Stimulated activated memory B cell treated with anti-CD40 and anti-IgM and Interleukin-4, amounts not matched to agents 10 μg/mL and 1 μg/mL and 100 μg/mL, for 72 hours (primary cell): ENCODE data around the gene TXK.

Experiments
- ATAC-seq: fragments of 150-1000 bp; cut with Tn5 transposase; 2 replicates; pipeline ENCODE4 v1.10.0; 2021
- H3K27ac Mint-ChIP-seq: one replicate; pipeline ENCODE4 v1.8.0; 2022; ENCODE audit warnings: mild to moderate bottlenecking, mixed read lengths
- H3K27me3 Mint-ChIP-seq: one replicate; pipeline ENCODE4 v1.8.0; 2022; ENCODE audit warnings: mixed read lengths
- H3K36me3 Mint-ChIP-seq: one replicate; pipeline ENCODE4 v1.8.0; 2022; ENCODE audit warnings: mixed read lengths
- H3K4me1 Mint-ChIP-seq: one replicate; pipeline ENCODE4 v1.8.0; 2022; ENCODE audit warnings: mixed read lengths
- H3K4me3 Mint-ChIP-seq: one replicate; pipeline ENCODE4 v1.8.0; 2022; ENCODE audit warnings: mild to moderate bottlenecking, moderate library complexity, mixed read lengths
- H3K9me3 Mint-ChIP-seq: one replicate; pipeline ENCODE4 v1.8.0; 2022; ENCODE audit warnings: mixed read lengths

TXK gene

GRCh38 chr4:48152259-48152658, 18.2 kb upstream of the TXK start:
- no peaks in the 10 kb centered on the region for H3K4me1 Mint-ChIP-seq
- no peak for ATAC-seq
- peaks cover 5% of the 10 kb centered on the region for H3K9me3 Mint-ChIP-seq
- no peak overlapping the region for H3K27ac Mint-ChIP-seq
- no peaks in the 10 kb centered on the region for H3K27me3 Mint-ChIP-seq
- peaks cover 65% of the 10 kb centered on the region for H3K36me3 Mint-ChIP-seq
- no peak overlapping the region for H3K4me3 Mint-ChIP-seq

- H3K27ac Mint-ChIP-seq = no peak overlapping the region
- no peaks in the 10 kb centered on the region for H3K27me3 Mint-ChIP-seq
- H3K4me3 Mint-ChIP-seq = no peak overlapping the region
- H3K36me3 Mint-ChIP-seq = peaks cover 55% of the 10 kb centered on the region
- no peak for ATAC-seq
- peaks cover 4% of the 10 kb centered on the region for H3K9me3 Mint-ChIP-seq
- no peaks in the 10 kb centered on the region for H3K4me1 Mint-ChIP-seq
Measured at GRCh38 chr4:48149827-48150370, 15.8 kb upstream of the TXK start.

- no peak overlapping the region for H3K4me3 Mint-ChIP-seq
- ATAC-seq = no peak
- peaks cover 54% of the 10 kb centered on the region for H3K36me3 Mint-ChIP-seq
- H3K9me3 Mint-ChIP-seq = no peaks in the 10 kb centered on the region
- no peaks in the 10 kb centered on the region for H3K4me1 Mint-ChIP-seq
- no peaks in the 10 kb centered on the region for H3K27me3 Mint-ChIP-seq
- H3K27ac Mint-ChIP-seq = no peak overlapping the region
Measured at GRCh38 chr4:48147621-48148020, 13.6 kb upstream of the TXK start.

GRCh38 chr4:48141048-48141447, 7.0 kb upstream of the TXK start:
- ATAC-seq = no peak

GRCh38 chr4:48139691-48140090, 5.6 kb upstream of the TXK start:
- peaks cover 40% of the 10 kb centered on the region for H3K4me1 Mint-ChIP-seq
- peaks cover 66% of the 10 kb centered on the region for H3K36me3 Mint-ChIP-seq
- no peaks in the 10 kb centered on the region for H3K9me3 Mint-ChIP-seq
- H3K27me3 Mint-ChIP-seq = no peaks in the 10 kb centered on the region
- H3K4me3 Mint-ChIP-seq = no peak overlapping the region
- H3K27ac Mint-ChIP-seq = peak overlapping the region; percentile 61
- ATAC-seq = no peak

More at GRCh38 chr4:48141048-48141447, 7.0 kb upstream of the TXK start:
- Mint-ChIP-seq H3K4me3 (no peak overlapping the region), H3K9me3 (no peaks in the 10 kb centered on the region), H3K36me3 (peaks cover 63% of the 10 kb centered on the region), H3K4me1 (peaks cover 40% of the 10 kb centered on the region), H3K27me3 (no peaks in the 10 kb centered on the region), H3K27ac (no peak overlapping the region)

- no peaks in the 10 kb centered on the region for H3K9me3 Mint-ChIP-seq
- H3K36me3 Mint-ChIP-seq = peaks cover 60% of the 10 kb centered on the region
- ATAC-seq = peak; percentile 75
- no peaks in the 10 kb centered on the region for H3K27me3 Mint-ChIP-seq
- peak overlapping the region; percentile 61 for H3K27ac Mint-ChIP-seq
- H3K4me3 Mint-ChIP-seq = no peak overlapping the region
- H3K4me1 Mint-ChIP-seq = peaks cover 40% of the 10 kb centered on the region
Measured at GRCh38 chr4:48138936-48139335, 4.9 kb upstream of the TXK start.

- Mint-ChIP-seq H3K36me3 (peaks cover 60% of the 10 kb centered on the region), H3K4me1 (peaks cover 40% of the 10 kb centered on the region), H3K9me3 (no peaks in the 10 kb centered on the region), H3K27ac (peak overlapping the region; percentile 61), H3K4me3 (no peak overlapping the region), H3K27me3 (no peaks in the 10 kb centered on the region)
- no peak for ATAC-seq
Measured at GRCh38 chr4:48138511-48138910, 4.5 kb upstream of the TXK start.

GRCh38 chr4:48137846-48138245, 3.8 kb upstream of the TXK start:
- H3K4me1 Mint-ChIP-seq = peaks cover 40% of the 10 kb centered on the region
- H3K36me3 Mint-ChIP-seq = peaks cover 54% of the 10 kb centered on the region
- no peak overlapping the region for H3K4me3 Mint-ChIP-seq
- no peaks in the 10 kb centered on the region for H3K27me3 Mint-ChIP-seq
- ATAC-seq = no peak
- no peak overlapping the region for H3K27ac Mint-ChIP-seq
- no peaks in the 10 kb centered on the region for H3K9me3 Mint-ChIP-seq

GRCh38 chr4:48133669-48134068, 381 bp downstream of the TXK start:
- no peak overlapping the region for H3K4me3 Mint-ChIP-seq
- H3K27me3 Mint-ChIP-seq = no peaks in the 10 kb centered on the region
- H3K36me3 Mint-ChIP-seq = peaks cover 36% of the 10 kb centered on the region
- no peaks in the 10 kb centered on the region for H3K9me3 Mint-ChIP-seq
- peaks cover 14% of the 10 kb centered on the region for H3K4me1 Mint-ChIP-seq
- no peak overlapping the region for H3K27ac Mint-ChIP-seq
- no peak for ATAC-seq

- peaks cover 20% of the 10 kb centered on the region for H3K36me3 Mint-ChIP-seq
- H3K4me1 Mint-ChIP-seq = peaks cover 16% of the 10 kb centered on the region
- H3K27ac Mint-ChIP-seq = no peak overlapping the region
- H3K27me3 Mint-ChIP-seq = no peaks in the 10 kb centered on the region
- H3K4me3 Mint-ChIP-seq = no peak overlapping the region
- no peaks in the 10 kb centered on the region for H3K9me3 Mint-ChIP-seq
- no peak for ATAC-seq
Measured at GRCh38 chr4:48131736-48132135, 2.3 kb downstream of the TXK start.

- peaks cover 5% of the 10 kb centered on the region for H3K36me3 Mint-ChIP-seq
- peaks cover 16% of the 10 kb centered on the region for H3K4me1 Mint-ChIP-seq
- H3K27ac Mint-ChIP-seq = no peak overlapping the region
- H3K4me3 Mint-ChIP-seq = no peak overlapping the region
- no peaks in the 10 kb centered on the region for H3K9me3 Mint-ChIP-seq
- no peaks in the 10 kb centered on the region for H3K27me3 Mint-ChIP-seq
- no peak for ATAC-seq
Measured at GRCh38 chr4:48130100-48130499, 4.0 kb downstream of the TXK start.

GRCh38 chr4:48129307-48130014, 4.6 kb downstream of the TXK start:
- no peaks in the 10 kb centered on the region for H3K9me3 Mint-ChIP-seq
- peaks cover 3% of the 10 kb centered on the region for H3K27me3 Mint-ChIP-seq
- ATAC-seq = no peak
- no peaks in the 10 kb centered on the region for H3K36me3 Mint-ChIP-seq
- peak overlapping the region; percentile 44 for H3K27ac Mint-ChIP-seq
- H3K4me3 Mint-ChIP-seq = no peak overlapping the region
- peaks cover 16% of the 10 kb centered on the region for H3K4me1 Mint-ChIP-seq

- no peak overlapping the region for H3K4me3 Mint-ChIP-seq
- no peaks in the 10 kb centered on the region for H3K9me3 Mint-ChIP-seq
- H3K4me1 Mint-ChIP-seq = peaks cover 16% of the 10 kb centered on the region
- ATAC-seq = peak; percentile 92
- H3K27ac Mint-ChIP-seq = no peak overlapping the region
- H3K36me3 Mint-ChIP-seq = no peaks in the 10 kb centered on the region
- H3K27me3 Mint-ChIP-seq = peaks cover 15% of the 10 kb centered on the region
Measured at GRCh38 chr4:48127682-48128404, 6.2 kb downstream of the TXK start.

GRCh38 chr4:48127231-48127630, 6.8 kb downstream of the TXK start:
- H3K4me1 Mint-ChIP-seq = peaks cover 16% of the 10 kb centered on the region
- peaks cover 15% of the 10 kb centered on the region for H3K27me3 Mint-ChIP-seq
- no peak overlapping the region for H3K4me3 Mint-ChIP-seq
- no peak overlapping the region for H3K27ac Mint-ChIP-seq
- ATAC-seq = no peak
- H3K9me3 Mint-ChIP-seq = no peaks in the 10 kb centered on the region
- H3K36me3 Mint-ChIP-seq = no peaks in the 10 kb centered on the region

- Mint-ChIP-seq H3K27ac (no peak overlapping the region), H3K9me3 (no peaks in the 10 kb centered on the region), H3K27me3 (peaks cover 15% of the 10 kb centered on the region), H3K4me1 (peaks cover 16% of the 10 kb centered on the region), H3K36me3 (no peaks in the 10 kb centered on the region), H3K4me3 (no peak overlapping the region)
- no peak for ATAC-seq
Measured at GRCh38 chr4:48126621-48127020, 7.4 kb downstream of the TXK start.

- no peaks in the 10 kb centered on the region for H3K9me3 Mint-ChIP-seq
- no peak for ATAC-seq
- H3K4me1 Mint-ChIP-seq = peaks cover 16% of the 10 kb centered on the region
Measured at GRCh38 chr4:48124870-48125269, 9.2 kb downstream of the TXK start.

More at GRCh38 chr4:48124870-48125269, 9.2 kb downstream of the TXK start:
- Mint-ChIP-seq H3K27me3 (peaks cover 15% of the 10 kb centered on the region), H3K4me3 (no peak overlapping the region), H3K36me3 (no peaks in the 10 kb centered on the region), H3K27ac (no peak overlapping the region)
